ENCODE data around the gene FA2H. TPM values are rescaled to one million over a fixed set of nuclear protein-coding genes. Genes with fewer than 3 reads are reported as not detected.
"Not testable (repeated sequence)": the region's sequence is repeated elsewhere in the genome, so short reads cannot be mapped to it uniquely, and the experiment has no call there.

The FA2H gene
- total RNA-seq, 1 donor from 2014 or later: not detected

- no peak for DNase-seq (ENCODE audit: low read depth)
Observed at GRCh38 chr16:74725651-74726455, 48.8 kb downstream of the FA2H start.

GRCh38 chr16:74724820-74725549, 49.6 kb downstream of the FA2H start:
- peak; percentile 68 for DNase-seq (ENCODE audit: low read depth)

GRCh38 chr16:74723256-74723655, 51.4 kb downstream of the FA2H start:
- DNase-seq (ENCODE audit: low read depth): no peak

GRCh38 chr16:74722156-74722555, 52.5 kb downstream of the FA2H start:
- not testable (repeated sequence) for DNase-seq (ENCODE audit: low read depth)

- DNase-seq (ENCODE audit: low read depth): no peak
Observed at GRCh38 chr16:74721716-74722115, 52.9 kb downstream of the FA2H start.

GRCh38 chr16:74720579-74720978, 54.0 kb downstream of the FA2H start:
- no peak for DNase-seq (ENCODE audit: low read depth)

GRCh38 chr16:74718741-74719610, 55.6 kb downstream of the FA2H start:
- no peak for DNase-seq (ENCODE audit: low read depth)

- no peak for DNase-seq (ENCODE audit: low read depth)
Observed at GRCh38 chr16:74718140-74718539, 56.5 kb downstream of the FA2H start.

GRCh38 chr16:74717367-74717766, 57.3 kb downstream of the FA2H start:
- no peak for DNase-seq (ENCODE audit: low read depth)

GRCh38 chr16:74716355-74716754, 58.3 kb downstream of the FA2H start:
- no peak for DNase-seq (ENCODE audit: low read depth)

GRCh38 chr16:74713876-74714275, 60.7 kb downstream of the FA2H start:
- DNase-seq (ENCODE audit: low read depth): no peak

- DNase-seq (ENCODE audit: low read depth): no peak
Observed at GRCh38 chr16:74713325-74713724, 61.3 kb downstream of the FA2H start.

- DNase-seq (ENCODE audit: low read depth): no peak
Observed at GRCh38 chr16:74711938-74712337, 62.7 kb downstream of the FA2H start.

- no peak for DNase-seq (ENCODE audit: low read depth)
Observed at GRCh38 chr16:74710401-74710800, 64.2 kb downstream of the FA2H start.

GRCh38 chr16:74709441-74709877, 65.2 kb downstream of the FA2H start:
- peak; percentile 81 for DNase-seq (ENCODE audit: low read depth)

GRCh38 chr16:74700438-74701225, 74.0 kb downstream of the FA2H start, which contains the start of gene MLKL:
TSS of gene MLKL (minus strand) at chr16:74700862. CDS start at chr16:74695757, 5,105 bp downstream.
- peak; percentile 35 for DNase-seq (ENCODE audit: low read depth)

GRCh38 chr16:74700116-74700437, 74.5 kb downstream of the FA2H start:
- DNase-seq (ENCODE audit: low read depth): no peak

GRCh38 chr16:74699666-74700065, 75.0 kb downstream of the FA2H start:
- DNase-seq (ENCODE audit: low read depth): no peak

GRCh38 chr16:74698222-74698621, 76.4 kb downstream of the FA2H start:
- DNase-seq (ENCODE audit: low read depth): no peak

Measured in myocyte (in vitro differentiated cells).